GM23338 (cell line): ENCODE measurements around the gene CTNND2. TPM values are rescaled to one million over a fixed set of nuclear protein-coding genes. Genes with fewer than 3 reads are reported as not detected.

Experiments
- ATAC-seq: fragments of 200-7000 bp; cut with Tn5 transposase; 3 replicates; pipeline ENCODE4 v1.9.1; 2020
- DNase-seq: peaks from one replicate; pipeline ENCODE4 v3.0.0-alpha.2; 2015; ENCODE audit warnings: low spot score
- H2AFZ ChIP-seq: fragments of 200-600 bp; sonication (generic); 2 replicates; pipeline ENCODE4 v1.8.0; 2016; ENCODE audit warnings: antibody characterized with exemption, mild to moderate bottlenecking, moderate library complexity
- H3F3A ChIP-seq: fragments of 200-600 bp; sonication (generic); replicated peaks from 2 replicates; pipeline ENCODE4 v1.8.0; 2017; ENCODE audit warnings: antibody characterized with exemption, mixed run types, low read depth
- H3K27ac ChIP-seq: fragments of 200-600 bp; sonication (generic); 2 replicates; pipeline ENCODE4 v1.6.1; 2016; ENCODE audit warnings: low read depth
- H3K27me3 ChIP-seq: fragments of 200-600 bp; sonication (generic); 2 replicates; pipeline ENCODE4 v1.8.0; 2016; ENCODE audit warnings: mild to moderate bottlenecking, mixed run types, moderate library complexity; ENCODE audit not compliant: insufficient read depth
- H3K36me3 ChIP-seq: fragments of 200-600 bp; sonication (generic); 2 replicates; pipeline ENCODE4 v1.8.0; 2016; ENCODE audit warnings: mild to moderate bottlenecking; ENCODE audit not compliant: insufficient read depth
- H3K4me1 ChIP-seq: fragments of 200-600 bp; sonication (generic); 2 replicates; pipeline ENCODE4 v1.8.0; 2016; ENCODE audit warnings: mild to moderate bottlenecking, moderate library complexity; ENCODE audit not compliant: insufficient read depth
- H3K4me2 ChIP-seq: fragments of 200-600 bp; sonication (generic); 2 replicates; pipeline ENCODE4 v1.7.1; 2017; ENCODE audit warnings: mixed run types
- H3K4me3 ChIP-seq: fragments of 200-600 bp; sonication (generic); 2 replicates; pipeline ENCODE4 v1.6.1; 2016; ENCODE audit warnings: mixed run types
- H3K79me2 ChIP-seq: fragments of 200-600 bp; sonication (generic); replicated peaks from 2 replicates; pipeline ENCODE4 v1.8.0; 2017; ENCODE audit warnings: mild to moderate bottlenecking; ENCODE audit not compliant: insufficient read depth
- H3K9me2 ChIP-seq: fragments of 200-600 bp; sonication (generic); 2 replicates; pipeline ENCODE4 v1.8.0; 2017; ENCODE audit not compliant: insufficient read depth
- H4K20me1 ChIP-seq: fragments of 200-600 bp; sonication (generic); replicated peaks from 2 replicates; pipeline ENCODE4 v1.8.0; 2017; ENCODE audit warnings: mild to moderate bottlenecking; ENCODE audit not compliant: insufficient read depth
- H3K27ac Mint-ChIP-seq: 2 replicates; pipeline ENCODE4 v1.8.0; 2020; ENCODE audit warnings: inconsistent platforms, mild to moderate bottlenecking, moderate library complexity, mixed read lengths
- H3K27me3 Mint-ChIP-seq: 3 replicates; pipeline ENCODE4 v1.8.0; 2022; ENCODE audit warnings: low read depth, mild to moderate bottlenecking, moderate library complexity, mixed read lengths, inconsistent platforms; ENCODE audit not compliant: insufficient read depth, poor library complexity
- H3K36me3 Mint-ChIP-seq: 3 replicates; pipeline ENCODE4 v1.8.0; 2021; ENCODE audit warnings: low read depth, mild to moderate bottlenecking, inconsistent platforms, moderate library complexity, mixed read lengths
- H3K4me1 Mint-ChIP-seq: 3 replicates; pipeline ENCODE4 v1.8.0; 2020; ENCODE audit warnings: mild to moderate bottlenecking, inconsistent platforms, mixed read lengths
- H3K4me3 Mint-ChIP-seq: 3 replicates; pipeline ENCODE4 v1.8.0; 2021; ENCODE audit warnings: moderate library complexity, mild to moderate bottlenecking, inconsistent platforms, mixed read lengths
- H3K9me3 Mint-ChIP-seq: 3 replicates; pipeline ENCODE4 v1.8.0; 2020; ENCODE audit warnings: moderate library complexity, mild to moderate bottlenecking, inconsistent platforms, mixed read lengths
- CREB1 ChIP-seq: fragments of 250-450 bp; sonication (Bioruptor Pico); IDR thresholded peaks from 2 replicates; pipeline ENCODE4 v1.5.0; 2020; ENCODE audit warnings: low read depth, mild to moderate bottlenecking, moderate library complexity
- CTCF ChIP-seq, 2 experiments: fragments of 200-600 bp in 1 of 2; sonication (generic) in 1 of 2; conservative IDR thresholded peaks; 2 replicates each; pipeline versions ENCODE4 v1.5.1 to v1.6.1; 2016 to 2017; ENCODE audit warnings: antibody characterized with exemption in 2 of 2, low read depth in 2 of 2, mild to moderate bottlenecking in 2 of 2, moderate library complexity in 1 of 2
- ETS1 ChIP-seq: IDR thresholded peaks from 2 replicates; pipeline ENCODE4 v1.6.1; 2016; ENCODE audit warnings: antibody characterized with exemption
- EZH2phosphoT487 ChIP-seq: fragments of 200-600 bp; sonication (generic); IDR thresholded peaks from one replicate; pipeline ENCODE4 v1.8.1; 2018; ENCODE audit warnings: antibody characterized with exemption; ENCODE audit not compliant: unreplicated experiment
- JUNB ChIP-seq: IDR thresholded peaks from one replicate; pipeline ENCODE4 v1.6.1; 2016; ENCODE audit warnings: antibody characterized with exemption; ENCODE audit not compliant: unreplicated experiment
- NANOG ChIP-seq: IDR thresholded peaks from 2 replicates; pipeline ENCODE4 v1.6.1; 2016; ENCODE audit warnings: antibody characterized with exemption, borderline replicate concordance
- POLR2AphosphoS5 ChIP-seq: IDR thresholded peaks from 2 replicates; pipeline ENCODE4 v1.6.1; 2016; ENCODE audit warnings: antibody characterized with exemption, low read depth
- ZNF114 ChIP-seq: fragments of 250-450 bp; sonication (Bioruptor Pico); IDR thresholded peaks from 2 replicates; pipeline ENCODE4 v1.5.0; 2020; ENCODE audit warnings: mild to moderate bottlenecking, moderate library complexity
- polyA plus RNA-seq: library from polyadenylated mRNA; unstranded; fragments of >200 nt; fragmentation: Nextera tagmentation; extraction: Ambion mirVana; gene quantifications from 2 replicates; pipeline ENCODE4 v1.2.1, GENCODE V29; 2016
- total RNA-seq: library from RNA; depleted of rRNA; stranded (reverse); fragments of >200 nt; shearing (Covaris generic); gene quantifications from 2 replicates; pipeline ENCODE4 v1.2.3, GENCODE V29; 2014
- TF ChIP-seq, protein P1 (sequence below): fragments of 250-450 bp; sonication (Bioruptor Pico); IDR thresholded peaks from 2 replicates; pipeline ENCODE4 v1.5.0; 2020; ENCODE audit warnings: mild to moderate bottlenecking, moderate library complexity

CTNND2 gene
- total and polyA plus RNA-seq, 2 experiments from 2014 or later: 5.1 to 7.0 TPM

- no peak overlapping the region for H3K4me2 ChIP-seq
- Mint-ChIP-seq H3K4me1 (no peaks in the 10 kb centered on the region), H3K36me3 (no peaks in the 10 kb centered on the region), H3K27me3 (no peaks in the 10 kb centered on the region), H3K9me3 (no peaks in the 10 kb centered on the region), H3K27ac (no peak overlapping the region), H3K4me3 (no peak overlapping the region)
- no peaks in the 10 kb centered on the region for H3K4me1 ChIP-seq
- H3K9me2 ChIP-seq: peaks cover 6% of the 10 kb centered on the region
- H3F3A ChIP-seq: no peaks in the 10 kb centered on the region
- H3K79me2 ChIP-seq: no peaks in the 10 kb centered on the region
- no peaks in the 10 kb centered on the region for H3K27me3 ChIP-seq
- no peak overlapping the region for H3K27ac ChIP-seq
- ATAC-seq (no peak), DNase-seq (no peak)
- H4K20me1 ChIP-seq: no peaks in the 10 kb centered on the region
- TF ChIP-seq CTCF (conservative IDR thresholded peaks at IDR 0.05; ENCODE audit: low read depth in 2 of 2): no peak
- no peak for TF ChIP-seq POLR2AphosphoS5
- TF ChIP-seq JUNB: no peak
- TF ChIP-seq ZNF114: no peak
- TF ChIP-seq EZH2phosphoT487: no peak
- H2AFZ ChIP-seq: no peak overlapping the region
- H3K36me3 ChIP-seq: no peaks in the 10 kb centered on the region
- no peak overlapping the region for H3K4me3 ChIP-seq
Measured at GRCh38 chr5:11878814-11879213, 25.4 kb downstream of the CTNND2 start.

DNA sequence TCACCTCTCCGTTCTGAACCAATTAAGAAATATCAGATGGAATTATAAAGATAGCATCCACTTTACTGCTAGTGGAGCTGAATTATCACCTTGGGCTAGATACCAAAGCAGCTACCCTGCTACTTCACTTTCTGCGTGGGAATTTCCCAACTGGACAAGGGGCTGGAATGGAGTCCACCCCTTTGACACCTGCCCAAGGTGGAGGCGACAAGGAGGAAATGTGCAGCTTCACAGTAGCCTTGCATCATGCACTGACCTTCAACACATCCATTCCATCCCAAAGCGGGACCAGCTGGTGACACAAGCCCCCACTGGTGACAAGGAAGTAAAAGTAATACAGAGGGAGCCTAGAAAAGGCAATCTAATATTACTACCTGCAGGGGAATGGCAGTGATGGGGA lies 30.7 kb downstream of the CTNND2 start:
- H3K27me3 Mint-ChIP-seq: no peaks in the 10 kb centered on the region
- H3K4me3 Mint-ChIP-seq: no peak overlapping the region
- H3K4me1 Mint-ChIP-seq: peaks cover 5% of the 10 kb centered on the region; the same call in 2 of the 3 replicates
- Histone ChIP-seq H2AFZ (no peak overlapping the region), H3K36me3 (no peaks in the 10 kb centered on the region), H3K4me1 (no peaks in the 10 kb centered on the region), H3K4me3 (no peak overlapping the region), H3K4me2 (no peak overlapping the region), H4K20me1 (no peaks in the 10 kb centered on the region), H3K9me2 (no peaks in the 10 kb centered on the region), H3K27me3 (no peaks in the 10 kb centered on the region), H3K27ac (no peak overlapping the region), H3K79me2 (0 out of 2 replicates have a peak, but pooled peaks cover 4% of the 10 kb centered on the region), H3F3A (no peaks in the 10 kb centered on the region)
- DNase-seq (no peak), ATAC-seq (no peak)
- no peaks in the 10 kb centered on the region; the same call in 2 of the 3 replicates for H3K36me3 Mint-ChIP-seq
- TF ChIP-seq ZNF114: no peak
- no peak for TF ChIP-seq CTCF (conservative IDR thresholded peaks at IDR 0.05; ENCODE audit: low read depth in 2 of 2)
- TF ChIP-seq NANOG: no peak
- TF ChIP-seq ETS1: no peak
- TF ChIP-seq JUNB: no peak
- TF ChIP-seq EZH2phosphoT487: no peak
- TF ChIP-seq, protein P1, sequence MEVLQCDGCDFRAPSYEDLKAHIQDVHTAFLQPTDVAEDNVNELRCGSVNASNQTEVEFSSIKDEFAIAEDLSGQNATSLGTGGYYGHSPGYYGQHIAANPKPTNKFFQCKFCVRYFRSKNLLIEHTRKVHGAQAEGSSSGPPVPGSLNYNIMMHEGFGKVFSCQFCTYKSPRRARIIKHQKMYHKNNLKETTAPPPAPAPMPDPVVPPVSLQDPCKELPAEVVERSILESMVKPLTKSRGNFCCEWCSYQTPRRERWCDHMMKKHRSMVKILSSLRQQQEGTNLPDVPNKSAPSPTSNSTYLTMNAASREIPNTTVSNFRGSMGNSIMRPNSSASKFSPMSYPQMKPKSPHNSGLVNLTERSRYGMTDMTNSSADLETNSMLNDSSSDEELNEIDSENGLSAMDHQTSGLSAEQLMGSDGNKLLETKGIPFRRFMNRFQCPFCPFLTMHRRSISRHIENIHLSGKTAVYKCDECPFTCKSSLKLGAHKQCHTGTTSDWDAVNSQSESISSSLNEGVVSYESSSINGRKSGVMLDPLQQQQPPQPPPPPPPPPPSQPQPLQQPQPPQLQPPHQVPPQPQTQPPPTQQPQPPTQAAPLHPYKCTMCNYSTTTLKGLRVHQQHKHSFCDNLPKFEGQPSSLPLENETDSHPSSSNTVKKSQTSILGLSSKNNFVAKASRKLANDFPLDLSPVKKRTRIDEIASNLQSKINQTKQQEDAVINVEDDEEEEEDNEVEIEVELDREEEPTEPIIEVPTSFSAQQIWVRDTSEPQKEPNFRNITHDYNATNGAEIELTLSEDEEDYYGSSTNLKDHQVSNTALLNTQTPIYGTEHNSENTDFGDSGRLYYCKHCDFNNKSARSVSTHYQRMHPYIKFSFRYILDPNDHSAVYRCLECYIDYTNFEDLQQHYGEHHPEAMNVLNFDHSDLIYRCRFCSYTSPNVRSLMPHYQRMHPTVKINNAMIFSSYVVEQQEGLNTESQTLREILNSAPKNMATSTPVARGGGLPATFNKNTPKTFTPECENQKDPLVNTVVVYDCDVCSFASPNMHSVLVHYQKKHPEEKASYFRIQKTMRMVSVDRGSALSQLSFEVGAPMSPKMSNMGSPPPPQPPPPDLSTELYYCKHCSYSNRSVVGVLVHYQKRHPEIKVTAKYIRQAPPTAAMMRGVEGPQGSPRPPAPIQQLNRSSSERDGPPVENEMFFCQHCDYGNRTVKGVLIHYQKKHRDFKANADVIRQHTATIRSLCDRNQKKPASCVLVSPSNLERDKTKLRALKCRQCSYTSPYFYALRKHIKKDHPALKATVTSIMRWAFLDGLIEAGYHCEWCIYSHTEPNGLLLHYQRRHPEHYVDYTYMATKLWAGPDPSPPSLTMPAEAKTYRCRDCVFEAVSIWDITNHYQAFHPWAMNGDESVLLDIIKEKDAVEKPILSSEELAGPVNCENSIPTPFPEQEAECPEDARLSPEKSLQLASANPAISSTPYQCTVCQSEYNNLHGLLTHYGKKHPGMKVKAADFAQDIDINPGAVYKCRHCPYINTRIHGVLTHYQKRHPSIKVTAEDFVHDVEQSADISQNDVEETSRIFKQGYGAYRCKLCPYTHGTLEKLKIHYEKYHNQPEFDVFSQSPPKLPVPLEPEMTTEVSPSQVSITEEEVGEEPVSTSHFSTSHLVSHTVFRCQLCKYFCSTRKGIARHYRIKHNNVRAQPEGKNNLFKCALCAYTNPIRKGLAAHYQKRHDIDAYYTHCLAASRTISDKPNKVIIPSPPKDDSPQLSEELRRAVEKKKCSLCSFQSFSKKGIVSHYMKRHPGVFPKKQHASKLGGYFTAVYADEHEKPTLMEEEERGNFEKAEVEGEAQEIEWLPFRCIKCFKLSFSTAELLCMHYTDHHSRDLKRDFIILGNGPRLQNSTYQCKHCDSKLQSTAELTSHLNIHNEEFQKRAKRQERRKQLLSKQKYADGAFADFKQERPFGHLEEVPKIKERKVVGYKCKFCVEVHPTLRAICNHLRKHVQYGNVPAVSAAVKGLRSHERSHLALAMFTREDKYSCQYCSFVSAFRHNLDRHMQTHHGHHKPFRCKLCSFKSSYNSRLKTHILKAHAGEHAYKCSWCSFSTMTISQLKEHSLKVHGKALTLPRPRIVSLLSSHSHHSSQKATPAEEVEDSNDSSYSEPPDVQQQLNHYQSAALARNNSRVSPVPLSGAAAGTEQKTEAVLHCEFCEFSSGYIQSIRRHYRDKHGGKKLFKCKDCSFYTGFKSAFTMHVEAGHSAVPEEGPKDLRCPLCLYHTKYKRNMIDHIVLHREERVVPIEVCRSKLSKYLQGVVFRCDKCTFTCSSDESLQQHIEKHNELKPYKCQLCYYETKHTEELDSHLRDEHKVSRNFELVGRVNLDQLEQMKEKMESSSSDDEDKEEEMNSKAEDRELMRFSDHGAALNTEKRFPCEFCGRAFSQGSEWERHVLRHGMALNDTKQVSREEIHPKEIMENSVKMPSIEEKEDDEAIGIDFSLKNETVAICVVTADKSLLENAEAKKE (CRISPR knock-in tag): no peak
- TF ChIP-seq CREB1 (CRISPR knock-in tag): no peak
- H3K9me3 Mint-ChIP-seq: no peaks in the 10 kb centered on the region; the same call in 2 of the 3 replicates
- no peak overlapping the region for H3K27ac Mint-ChIP-seq
